Nephron progenitor cell (in vitro differentiated cells): ENCODE data around the gene DPP6.

Experiments used
- DNase-seq: peaks from one replicate; pipeline ENCODE4 v3.0.0; 2021
- H3K27ac Mint-ChIP-seq: 2 replicates; pipeline ENCODE4 v1.8.0; 2021; ENCODE audit warnings: mild to moderate bottlenecking, moderate library complexity, mixed read lengths
- H3K27me3 Mint-ChIP-seq: 2 replicates; pipeline ENCODE4 v1.8.0; 2021; ENCODE audit warnings: mild to moderate bottlenecking, low read depth, mixed read lengths; ENCODE audit not compliant: poor library complexity
- H3K36me3 Mint-ChIP-seq: 2 replicates; pipeline ENCODE4 v1.8.0; 2021; ENCODE audit warnings: low read depth, mixed read lengths
- H3K4me1 Mint-ChIP-seq: 2 replicates; pipeline ENCODE4 v1.8.0; 2021; ENCODE audit warnings: mixed read lengths
- H3K4me3 Mint-ChIP-seq: 2 replicates; pipeline ENCODE4 v1.8.0; 2021; ENCODE audit warnings: mild to moderate bottlenecking, moderate library complexity, mixed read lengths
- H3K9me3 Mint-ChIP-seq: 2 replicates; pipeline ENCODE4 v1.8.0; 2021; ENCODE audit warnings: mild to moderate bottlenecking, moderate library complexity, mixed read lengths
- TF ChIP-seq, protein P1 (sequence below): fragments of 200-600 bp; sonication (generic); IDR thresholded peaks from 2 replicates; pipeline ENCODE4 v1.5.0; 2021; ENCODE audit warnings: antibody characterized with exemption

The DPP6 gene

GRCh38 chr7:154750353-154750801 is 698.2 kb downstream of the DPP6 start:
- Mint-ChIP-seq H3K27ac (no peak overlapping the region), H3K27me3 (peaks cover 22% of the 10 kb centered on the region), H3K4me1 (peaks cover 12% of the 10 kb centered on the region), H3K4me3 (no peak overlapping the region), H3K9me3 (peaks cover 3% of the 10 kb centered on the region), H3K36me3 (no peaks in the 10 kb centered on the region)
- DNase-seq: no peak
- TF ChIP-seq, protein P1, sequence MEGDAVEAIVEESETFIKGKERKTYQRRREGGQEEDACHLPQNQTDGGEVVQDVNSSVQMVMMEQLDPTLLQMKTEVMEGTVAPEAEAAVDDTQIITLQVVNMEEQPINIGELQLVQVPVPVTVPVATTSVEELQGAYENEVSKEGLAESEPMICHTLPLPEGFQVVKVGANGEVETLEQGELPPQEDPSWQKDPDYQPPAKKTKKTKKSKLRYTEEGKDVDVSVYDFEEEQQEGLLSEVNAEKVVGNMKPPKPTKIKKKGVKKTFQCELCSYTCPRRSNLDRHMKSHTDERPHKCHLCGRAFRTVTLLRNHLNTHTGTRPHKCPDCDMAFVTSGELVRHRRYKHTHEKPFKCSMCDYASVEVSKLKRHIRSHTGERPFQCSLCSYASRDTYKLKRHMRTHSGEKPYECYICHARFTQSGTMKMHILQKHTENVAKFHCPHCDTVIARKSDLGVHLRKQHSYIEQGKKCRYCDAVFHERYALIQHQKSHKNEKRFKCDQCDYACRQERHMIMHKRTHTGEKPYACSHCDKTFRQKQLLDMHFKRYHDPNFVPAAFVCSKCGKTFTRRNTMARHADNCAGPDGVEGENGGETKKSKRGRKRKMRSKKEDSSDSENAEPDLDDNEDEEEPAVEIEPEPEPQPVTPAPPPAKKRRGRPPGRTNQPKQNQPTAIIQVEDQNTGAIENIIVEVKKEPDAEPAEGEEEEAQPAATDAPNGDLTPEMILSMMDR: no peak

DNA sequence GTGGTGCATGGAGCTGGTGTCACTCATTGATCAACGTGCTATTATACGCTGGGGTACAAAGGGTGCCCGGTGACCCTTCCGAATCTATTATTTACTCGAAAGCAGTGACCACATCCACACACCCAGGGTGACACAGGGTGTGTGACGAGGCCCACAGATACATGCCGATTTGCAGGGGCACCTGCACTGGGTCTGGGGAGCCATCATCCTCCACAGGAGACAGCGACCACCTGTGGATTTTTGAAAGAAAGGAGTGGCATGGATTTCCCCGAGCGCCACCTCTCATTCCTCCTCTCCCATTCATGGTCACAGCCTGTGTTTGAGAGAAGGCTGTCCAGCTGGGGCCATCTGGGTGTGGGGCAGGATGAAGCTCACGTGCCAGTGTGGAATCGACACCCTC is 701.0 kb downstream of the DPP6 start:
- Mint-ChIP-seq H3K27ac (no peak overlapping the region), H3K4me1 (peaks cover 5% of the 10 kb centered on the region)

DNA sequence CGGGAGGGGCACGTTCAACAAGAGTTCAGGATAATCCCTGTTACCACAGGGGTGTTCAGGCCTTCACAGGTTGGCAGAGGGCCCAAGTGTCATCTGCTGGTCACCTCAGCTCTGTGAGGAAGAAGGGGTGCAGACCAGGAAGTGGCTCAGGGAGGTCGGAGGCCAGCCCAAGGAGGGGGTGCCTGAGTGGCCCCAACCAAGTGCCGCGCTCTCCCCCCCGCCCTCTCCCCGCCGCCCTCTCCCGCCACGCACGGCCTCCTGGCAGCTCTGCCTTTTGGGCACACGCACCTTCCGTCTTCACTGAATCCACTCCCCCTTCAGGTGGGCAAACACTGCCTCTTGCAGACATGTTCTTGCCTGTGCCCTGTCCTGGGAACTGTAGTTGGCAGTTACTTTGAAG is 705.6 kb downstream of the DPP6 start:
- TF ChIP-seq, protein P1: no peak

More for the DNA sequence above, 701.0 kb downstream of the DPP6 start:
- peaks cover 21% of the 10 kb centered on the region for H3K27me3 Mint-ChIP-seq
- TF ChIP-seq, protein P1: no peak
- no peak overlapping the region for H3K4me3 Mint-ChIP-seq
- no peaks in the 10 kb centered on the region for H3K36me3 Mint-ChIP-seq
- DNase-seq: no peak
- peaks cover 3% of the 10 kb centered on the region for H3K9me3 Mint-ChIP-seq

DNA sequence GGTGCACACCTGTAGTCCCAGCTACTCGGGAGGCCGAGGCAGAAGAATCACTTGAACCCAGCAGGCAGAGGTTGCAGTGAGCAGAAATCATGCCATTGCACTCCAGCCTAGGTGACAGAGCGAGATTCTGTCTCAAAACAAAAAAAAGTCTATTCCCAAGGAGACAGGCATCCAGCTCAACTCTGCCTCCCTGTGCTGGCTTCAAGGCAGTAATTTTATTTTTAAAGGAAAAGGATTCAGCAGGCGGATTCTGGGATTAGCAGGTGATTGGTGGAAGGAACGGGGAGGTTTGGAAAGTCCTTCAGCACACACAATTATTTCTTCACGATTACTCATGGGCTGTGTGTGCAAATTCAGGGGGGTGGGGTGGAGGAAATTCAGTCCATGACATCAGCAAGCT is 707.8 kb downstream of the DPP6 start:
- Mint-ChIP-seq H3K27me3 (peaks cover 3% of the 10 kb centered on the region), H3K4me1 (no peaks in the 10 kb centered on the region), H3K36me3 (no peaks in the 10 kb centered on the region), H3K4me3 (no peak overlapping the region), H3K27ac (no peak overlapping the region), H3K9me3 (no peaks in the 10 kb centered on the region)
- no peak for DNase-seq
- TF ChIP-seq, protein P1: no peak

More for the DNA sequence above, 705.6 kb downstream of the DPP6 start:
- DNase-seq: no peak
- H3K4me1 Mint-ChIP-seq: no peaks in the 10 kb centered on the region
- H3K27ac Mint-ChIP-seq: no peak overlapping the region
- peaks cover 6% of the 10 kb centered on the region for H3K27me3 Mint-ChIP-seq
- H3K9me3 Mint-ChIP-seq: peaks cover 3% of the 10 kb centered on the region
- no peak overlapping the region for H3K4me3 Mint-ChIP-seq
- no peaks in the 10 kb centered on the region for H3K36me3 Mint-ChIP-seq

- H3K27ac Mint-ChIP-seq: no peak overlapping the region
- TF ChIP-seq, protein P1: no peak
- no peak for DNase-seq
- H3K9me3 Mint-ChIP-seq: no peaks in the 10 kb centered on the region
- H3K36me3 Mint-ChIP-seq: no peaks in the 10 kb centered on the region
- H3K4me1 Mint-ChIP-seq: peaks cover 8% of the 10 kb centered on the region
- peaks cover 3% of the 10 kb centered on the region for H3K27me3 Mint-ChIP-seq
- no peak overlapping the region for H3K4me3 Mint-ChIP-seq
These were observed 712.9 kb downstream of the DPP6 start for GRCh38 chr7:154765118-154765517.

GRCh38 chr7:154767142-154767541 is 714.9 kb downstream of the DPP6 start:
- H3K27ac Mint-ChIP-seq: no peak overlapping the region
- no peaks in the 10 kb centered on the region for H3K9me3 Mint-ChIP-seq
- TF ChIP-seq, protein P1: no peak
- peaks cover 3% of the 10 kb centered on the region for H3K27me3 Mint-ChIP-seq
- H3K36me3 Mint-ChIP-seq: no peaks in the 10 kb centered on the region
- H3K4me1 Mint-ChIP-seq: peaks cover 8% of the 10 kb centered on the region
- DNase-seq: no peak
- no peak overlapping the region for H3K4me3 Mint-ChIP-seq
